Liver (tissue), 9 donors: Measurements from ENCODE around the gene DOK1. TPM values are rescaled to one million over a fixed set of nuclear protein-coding genes. Genes with fewer than 3 reads are reported as not detected.
A peak's percentile ranks its signal among the peaks of the same experiment; 100 is the strongest.

Experiments
- DNase-seq: peaks from one replicate; pipeline ENCODE4 v3.0.0-alpha.2; 2017; ENCODE audit warnings: low spot score
- H3K27ac ChIP-seq, 2 donors: one replicate each; pipeline ENCODE4 v1.7.0; 2013; ENCODE audit warnings: inconsistent platforms in 2 of 2, low read length in 2 of 2, control low read depth in 1 of 2, low read depth in 1 of 2, mild to moderate bottlenecking in 1 of 2
- H3K27me3 ChIP-seq, 4 donors: one replicate each; pipeline versions ENCODE4 v1.6.1 to v1.7.0; 2013; ENCODE audit warnings: low read length in 3 of 4, inconsistent platforms in 1 of 4, mild to moderate bottlenecking in 1 of 4, moderate library complexity in 1 of 4; ENCODE audit not compliant: control insufficient read depth in 4 of 4, insufficient read depth in 4 of 4
- H3K36me3 ChIP-seq, 4 donors: one replicate each; pipeline versions ENCODE4 v1.6.1 to v1.7.0; 2013; ENCODE audit warnings: low read length in 3 of 4, mild to moderate bottlenecking in 3 of 4, low read depth in 1 of 4, moderate library complexity in 1 of 4; ENCODE audit not compliant: control insufficient read depth in 4 of 4, insufficient read depth in 3 of 4
- H3K4me1 ChIP-seq, 4 donors: one replicate each; pipeline versions ENCODE4 v1.6.1 to v1.7.0; 2013; ENCODE audit warnings: low read length in 3 of 4, mild to moderate bottlenecking in 3 of 4, moderate library complexity in 1 of 4; ENCODE audit not compliant: control insufficient read depth in 4 of 4, insufficient read depth in 4 of 4
- H3K4me3 ChIP-seq, 3 donors: one replicate each; pipeline versions ENCODE4 v1.6.1 to v1.7.0; 2013; ENCODE audit warnings: low read length in 3 of 3, control low read depth in 1 of 3, low read depth in 1 of 3, mild to moderate bottlenecking in 1 of 3
- H3K9ac ChIP-seq, 2 donors: one replicate each; pipeline ENCODE4 v1.7.0; 2013; ENCODE audit warnings: low read length in 2 of 2, mild to moderate bottlenecking in 2 of 2, moderate library complexity in 2 of 2, control low read depth in 1 of 2, low read depth in 1 of 2
- H3K9me3 ChIP-seq, 4 donors: one replicate each; pipeline versions ENCODE4 v1.6.1 to v1.7.0; 2013; ENCODE audit warnings: low read length in 3 of 4; ENCODE audit not compliant: control insufficient read depth in 4 of 4
- EGR1 ChIP-seq, 2 donors: IDR thresholded peaks; 2 replicates each; pipeline ENCODE4 v1.6.1; 2016 to 2018; ENCODE audit warnings: antibody characterized with exemption in 2 of 2, low read depth in 2 of 2
- FOXA1 ChIP-seq: IDR thresholded peaks from 2 replicates; pipeline ENCODE4 v1.6.1; 2016; ENCODE audit warnings: antibody characterized with exemption
- FOXA2 ChIP-seq: IDR thresholded peaks from 2 replicates; pipeline ENCODE4 v1.6.1; 2016; ENCODE audit warnings: antibody characterized with exemption
- GABPA ChIP-seq, 2 donors: IDR thresholded peaks in 1 of 2; conservative IDR thresholded peaks in 1 of 2; 2 replicates each; pipeline ENCODE4 v1.6.1; 2016; ENCODE audit warnings: antibody characterized with exemption in 2 of 2, mild to moderate bottlenecking in 1 of 2, moderate library complexity in 1 of 2
- HNF4A ChIP-seq, 2 donors: conservative IDR thresholded peaks; 2 replicates each; pipeline ENCODE4 v1.6.1; 2016; ENCODE audit warnings: antibody characterized with exemption in 2 of 2, mild to moderate bottlenecking in 2 of 2
- HNF4G ChIP-seq: IDR thresholded peaks from 2 replicates; pipeline ENCODE4 v1.6.1; 2016; ENCODE audit warnings: antibody characterized with exemption
- NR2F2 ChIP-seq: IDR thresholded peaks from 2 replicates; pipeline ENCODE4 v1.6.1; 2016; ENCODE audit warnings: antibody characterized with exemption
- RAD21 ChIP-seq, 2 donors: IDR thresholded peaks; 2 replicates each; pipeline ENCODE4 v1.6.1; 2016; ENCODE audit warnings: antibody characterized with exemption in 2 of 2, mild to moderate bottlenecking in 2 of 2
- RXRA ChIP-seq, 2 donors: IDR thresholded peaks; 2 replicates each; pipeline ENCODE4 v1.6.1; 2017 to 2018; ENCODE audit warnings: antibody characterized with exemption in 2 of 2, mild to moderate bottlenecking in 1 of 2
- SP1 ChIP-seq: IDR thresholded peaks from 2 replicates; pipeline ENCODE4 v1.6.1; 2018; ENCODE audit warnings: antibody characterized with exemption, mild to moderate bottlenecking
- TAF1 ChIP-seq: conservative IDR thresholded peaks from 2 replicates; pipeline ENCODE4 v1.6.1; 2016; ENCODE audit warnings: antibody characterized with exemption, mild to moderate bottlenecking
- YY1 ChIP-seq: IDR thresholded peaks from 2 replicates; pipeline ENCODE4 v1.6.1; 2016; ENCODE audit warnings: antibody characterized with exemption, mild to moderate bottlenecking
- WGBS: extraction: QIAGEN DNeasy Blood & Tissue Kit; methylation state at CpG from one replicate; pipeline ENCODE4 v1.1.7; 2013; 5-methylcytosine and 5-hydroxymethylcytosine counted together
- polyA plus RNA-seq, 2 donors: library from polyadenylated mRNA; stranded (reverse) in 1 of 2; unstranded in 1 of 2; fragments of 200-250 nt in 1 of 2; fragments of >200 nt in 1 of 2; fragmentation: Nextera tagmentation in 1 of 2; extraction: Ambion mirVana in 1 of 2; gene quantifications; one replicate each; pipeline versions ENCODE4 v1.2.1 to v1.2.3, GENCODE V29; 2013 to 2015
- total RNA-seq, 2 donors: library from RNA; depleted of rRNA; stranded (reverse); fragments of >200 nt; gene quantifications; one replicate each; pipeline ENCODE4 v1.2.3, GENCODE V29; 2014
- TF ChIP-seq, protein P1 (sequence below): fragments of 150-350 bp; IDR thresholded peaks from 2 replicates; pipeline ENCODE4 v1.5.1; 2017; ENCODE audit warnings: improper control_type of control experiment, low read depth, low read length; ENCODE audit not compliant: missing input control
- TF ChIP-seq, protein P2 (sequence below): IDR thresholded peaks from 2 replicates; pipeline ENCODE4 v1.6.1; 2016; ENCODE audit warnings: antibody characterized with exemption
- TF ChIP-seq, protein P3 (sequence below): IDR thresholded peaks from 2 replicates; pipeline ENCODE4 v1.6.1; 2016; ENCODE audit warnings: antibody characterized with exemption
- TF ChIP-seq, protein P4 (sequence below): IDR thresholded peaks from 2 replicates; pipeline ENCODE4 v1.6.1; 2016; ENCODE audit warnings: antibody characterized with exemption, mild to moderate bottlenecking
- donor health status: healthy.
- donor health status: healthy.
- donor health status: healthy.
- donor health status: healthy.
- donor health status: healthy.

DOK1 gene
- total and polyA plus RNA-seq, 4 donors, result 2.0 to 8.6 (median 4.1) TPM

DNA sequence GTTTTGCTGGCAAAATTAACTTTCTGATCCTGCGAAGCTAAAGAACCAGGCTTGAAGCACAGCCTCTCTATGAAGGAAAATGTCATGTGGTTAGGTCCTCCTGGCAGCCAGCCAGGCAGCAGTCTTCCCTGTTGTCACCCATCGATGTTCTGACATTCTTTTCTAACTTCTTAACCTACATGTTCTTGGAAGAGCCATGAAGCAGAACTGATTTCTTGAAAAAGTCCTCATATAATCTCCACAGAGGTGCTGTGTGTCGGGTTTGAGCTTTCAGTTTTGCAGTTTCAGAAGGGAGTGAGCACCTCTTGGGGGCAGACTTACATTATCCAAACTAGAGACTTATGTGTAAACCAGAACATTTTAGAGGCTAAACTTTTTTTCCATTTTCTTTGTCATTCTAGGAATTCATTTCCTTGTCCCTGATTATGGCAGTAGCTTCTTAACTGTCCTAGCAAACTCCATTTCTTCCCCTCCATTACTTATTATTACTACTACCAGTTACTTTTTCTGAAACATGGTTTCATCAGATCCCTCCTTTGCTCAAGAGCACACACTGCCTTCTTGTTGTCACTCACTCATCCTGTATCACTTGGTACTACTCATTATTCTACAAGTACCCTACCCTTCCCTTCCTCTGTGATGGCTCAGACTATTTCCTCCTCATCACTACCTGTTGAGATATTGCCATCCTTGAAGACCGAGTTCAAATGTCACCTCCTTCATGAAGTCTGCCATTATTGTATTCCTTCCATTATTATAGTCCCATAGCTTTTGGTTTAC is 31.1 kb downstream of the DOK1 start:
- H3K27ac ChIP-seq, result no peak overlapping the region
- no peak overlapping the region for H3K4me3 ChIP-seq
- WGBS, result 61% methylated on average over 4 of the region's 4 CpGs
- TF ChIP-seq GABPA (IDR thresholded peaks at IDR 0.05 in 1 of 2, conservative IDR thresholded peaks at IDR 0.05 in 1 of 2), result no peak
- DNase-seq, result no peak
- H3K9ac ChIP-seq, result no peak overlapping the region
- H3K4me1 ChIP-seq, result peaks cover 0 to 3% (median 0%) of the 10 kb centered on the region in 4 donors
- no peaks in the 10 kb centered on the region for H3K36me3 ChIP-seq
- peaks cover 0 to 4% (median 0%) of the 10 kb centered on the region in 4 donors for H3K27me3 ChIP-seq
- H3K9me3 ChIP-seq, result no peaks in the 10 kb centered on the region

DNA sequence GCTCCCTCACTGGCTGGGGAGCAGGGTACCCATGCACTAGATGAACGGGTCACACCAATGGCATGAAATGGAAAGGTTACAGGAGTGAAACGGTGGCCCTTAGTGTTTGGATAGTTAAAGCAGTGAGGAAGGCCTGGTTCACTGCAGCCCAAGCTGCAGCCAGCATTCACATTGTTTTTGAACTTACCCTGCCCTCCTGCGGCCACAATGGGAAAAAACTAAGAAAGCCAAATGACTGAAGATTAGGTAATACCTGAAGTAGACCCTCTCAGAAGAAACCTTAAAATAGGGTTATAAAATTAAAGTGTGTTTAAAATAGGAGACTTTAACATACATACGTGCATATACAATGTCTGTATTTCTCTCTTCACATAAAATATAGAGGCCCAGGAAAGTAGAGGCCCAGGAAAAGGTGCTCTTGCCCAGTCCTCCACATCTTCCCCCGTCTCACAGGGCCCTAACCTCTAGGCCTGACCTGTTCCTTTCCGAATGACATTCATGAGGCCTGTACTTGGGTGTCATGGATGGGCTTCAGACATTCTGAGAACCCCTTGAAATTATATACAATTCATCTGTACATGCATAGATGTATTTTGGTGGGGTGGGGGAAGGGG is 33.3 kb downstream of the DOK1 start:
- H3K27ac ChIP-seq, result no peak overlapping the region
- H3K9me3 ChIP-seq, result no peaks in the 10 kb centered on the region
- H3K4me3 ChIP-seq, result no peak overlapping the region
- no peak overlapping the region for H3K9ac ChIP-seq
- TF ChIP-seq TAF1 (no peak), EGR1 (IDR thresholded peaks at IDR 0.05; ENCODE audit: low read depth in 2 of 2) (no peak), HNF4A (conservative IDR thresholded peaks at IDR 0.05) (peak in 1 of 2 donors; percentile 14), NR2F2 (no peak), RAD21 (IDR thresholded peaks at IDR 0.05) (peak; percentile 91 to 92), RXRA (IDR thresholded peaks at IDR 0.05) (peak in 1 of 2 donors; percentile 7)
- TF ChIP-seq, protein P1, sequence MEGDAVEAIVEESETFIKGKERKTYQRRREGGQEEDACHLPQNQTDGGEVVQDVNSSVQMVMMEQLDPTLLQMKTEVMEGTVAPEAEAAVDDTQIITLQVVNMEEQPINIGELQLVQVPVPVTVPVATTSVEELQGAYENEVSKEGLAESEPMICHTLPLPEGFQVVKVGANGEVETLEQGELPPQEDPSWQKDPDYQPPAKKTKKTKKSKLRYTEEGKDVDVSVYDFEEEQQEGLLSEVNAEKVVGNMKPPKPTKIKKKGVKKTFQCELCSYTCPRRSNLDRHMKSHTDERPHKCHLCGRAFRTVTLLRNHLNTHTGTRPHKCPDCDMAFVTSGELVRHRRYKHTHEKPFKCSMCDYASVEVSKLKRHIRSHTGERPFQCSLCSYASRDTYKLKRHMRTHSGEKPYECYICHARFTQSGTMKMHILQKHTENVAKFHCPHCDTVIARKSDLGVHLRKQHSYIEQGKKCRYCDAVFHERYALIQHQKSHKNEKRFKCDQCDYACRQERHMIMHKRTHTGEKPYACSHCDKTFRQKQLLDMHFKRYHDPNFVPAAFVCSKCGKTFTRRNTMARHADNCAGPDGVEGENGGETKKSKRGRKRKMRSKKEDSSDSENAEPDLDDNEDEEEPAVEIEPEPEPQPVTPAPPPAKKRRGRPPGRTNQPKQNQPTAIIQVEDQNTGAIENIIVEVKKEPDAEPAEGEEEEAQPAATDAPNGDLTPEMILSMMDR, result peak; percentile 73
- WGBS, result 17% methylated on average over 6 of the region's 6 CpGs
- H3K36me3 ChIP-seq, result no peaks in the 10 kb centered on the region
- H3K4me1 ChIP-seq, result peaks cover 0 to 3% (median 0%) of the 10 kb centered on the region in 4 donors
- H3K27me3 ChIP-seq, result peaks cover 0 to 4% (median 0%) of the 10 kb centered on the region in 4 donors
- DNase-seq, result peak; percentile 57

DNA sequence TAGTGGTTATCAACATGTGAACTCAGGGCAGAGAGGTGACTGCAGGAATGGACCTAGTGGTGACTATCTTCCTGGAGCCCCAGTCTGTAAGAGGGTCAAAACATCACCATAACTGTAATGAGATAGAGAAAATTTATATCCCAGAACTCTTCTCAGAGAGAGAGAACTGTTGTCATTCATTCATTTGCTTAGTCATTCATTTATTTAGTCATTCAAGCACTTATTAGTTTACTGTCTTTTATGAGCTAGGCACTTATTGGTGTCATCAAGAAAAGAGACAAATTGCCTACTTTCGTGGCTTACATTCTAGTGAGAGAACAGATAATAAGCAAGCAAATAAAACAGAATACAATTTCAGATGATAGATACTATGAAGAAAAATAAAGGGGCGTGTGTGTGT is 34.1 kb downstream of the DOK1 start:
- Histone ChIP-seq H3K4me3 (no peak overlapping the region), H3K4me1 (peaks cover 0 to 3% (median 0%) of the 10 kb centered on the region in 4 donors), H3K36me3 (no peaks in the 10 kb centered on the region), H3K9ac (no peak overlapping the region), H3K27ac (no peak overlapping the region), H3K27me3 (peaks cover 0 to 6% (median under 1%) of the 10 kb centered on the region in 4 donors), H3K9me3 (no peaks in the 10 kb centered on the region)
- 64% methylated on average over 2 of the region's 2 CpGs for WGBS
- DNase-seq, result no peak
- TF ChIP-seq, protein P2, sequence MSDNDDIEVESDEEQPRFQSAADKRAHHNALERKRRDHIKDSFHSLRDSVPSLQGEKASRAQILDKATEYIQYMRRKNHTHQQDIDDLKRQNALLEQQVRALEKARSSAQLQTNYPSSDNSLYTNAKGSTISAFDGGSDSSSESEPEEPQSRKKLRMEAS, result no peak
- TF ChIP-seq RAD21 (IDR thresholded peaks at IDR 0.05), result no peak
- TF ChIP-seq EGR1 (IDR thresholded peaks at IDR 0.05; ENCODE audit: low read depth in 2 of 2), result no peak
- TF ChIP-seq NR2F2, result no peak
- TF ChIP-seq RXRA (IDR thresholded peaks at IDR 0.05), result no peak
- TF ChIP-seq HNF4G, result no peak
- TF ChIP-seq SP1, result no peak
- TF ChIP-seq, protein P3, sequence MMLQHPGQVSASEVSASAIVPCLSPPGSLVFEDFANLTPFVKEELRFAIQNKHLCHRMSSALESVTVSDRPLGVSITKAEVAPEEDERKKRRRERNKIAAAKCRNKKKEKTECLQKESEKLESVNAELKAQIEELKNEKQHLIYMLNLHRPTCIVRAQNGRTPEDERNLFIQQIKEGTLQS, result no peak
- TF ChIP-seq HNF4A (conservative IDR thresholded peaks at IDR 0.05), result no peak
- no peak for TF ChIP-seq FOXA2
- TF ChIP-seq YY1, result no peak
- TF ChIP-seq FOXA1, result no peak
- TF ChIP-seq, protein P4, sequence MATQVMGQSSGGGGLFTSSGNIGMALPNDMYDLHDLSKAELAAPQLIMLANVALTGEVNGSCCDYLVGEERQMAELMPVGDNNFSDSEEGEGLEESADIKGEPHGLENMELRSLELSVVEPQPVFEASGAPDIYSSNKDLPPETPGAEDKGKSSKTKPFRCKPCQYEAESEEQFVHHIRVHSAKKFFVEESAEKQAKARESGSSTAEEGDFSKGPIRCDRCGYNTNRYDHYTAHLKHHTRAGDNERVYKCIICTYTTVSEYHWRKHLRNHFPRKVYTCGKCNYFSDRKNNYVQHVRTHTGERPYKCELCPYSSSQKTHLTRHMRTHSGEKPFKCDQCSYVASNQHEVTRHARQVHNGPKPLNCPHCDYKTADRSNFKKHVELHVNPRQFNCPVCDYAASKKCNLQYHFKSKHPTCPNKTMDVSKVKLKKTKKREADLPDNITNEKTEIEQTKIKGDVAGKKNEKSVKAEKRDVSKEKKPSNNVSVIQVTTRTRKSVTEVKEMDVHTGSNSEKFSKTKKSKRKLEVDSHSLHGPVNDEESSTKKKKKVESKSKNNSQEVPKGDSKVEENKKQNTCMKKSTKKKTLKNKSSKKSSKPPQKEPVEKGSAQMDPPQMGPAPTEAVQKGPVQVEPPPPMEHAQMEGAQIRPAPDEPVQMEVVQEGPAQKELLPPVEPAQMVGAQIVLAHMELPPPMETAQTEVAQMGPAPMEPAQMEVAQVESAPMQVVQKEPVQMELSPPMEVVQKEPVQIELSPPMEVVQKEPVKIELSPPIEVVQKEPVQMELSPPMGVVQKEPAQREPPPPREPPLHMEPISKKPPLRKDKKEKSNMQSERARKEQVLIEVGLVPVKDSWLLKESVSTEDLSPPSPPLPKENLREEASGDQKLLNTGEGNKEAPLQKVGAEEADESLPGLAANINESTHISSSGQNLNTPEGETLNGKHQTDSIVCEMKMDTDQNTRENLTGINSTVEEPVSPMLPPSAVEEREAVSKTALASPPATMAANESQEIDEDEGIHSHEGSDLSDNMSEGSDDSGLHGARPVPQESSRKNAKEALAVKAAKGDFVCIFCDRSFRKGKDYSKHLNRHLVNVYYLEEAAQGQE, result no peak
